Endothelial cell of umbilical vein (primary cell): ENCODE data around the gene ARID3B. TPM values are rescaled to one million over a fixed set of nuclear protein-coding genes. Genes with fewer than 3 reads are reported as not detected.

Experiments
- BruUV-seq: library from RNA; stranded (reverse); fragments of 400-500 nt; replicated peaks from 2 replicates; lab custom pipeline; 2021; lab: Mats Ljungman, UMichigan
- CTCF ChIA-PET: fragments of 300-600, 350-600 bp; sonication (Branson Sonifier 250); formaldehyde crosslinking; loops from one replicate; lab custom pipeline; 2021; ENCODE audit warnings: antibody characterized with exemption, inconsistent platforms; lab: Charles Lee
- POLR2A ChIA-PET: fragments of 300-600, 350-600 bp; sonication (Branson Sonifier 250); formaldehyde crosslinking; loops from one replicate; lab custom pipeline; 2021; ENCODE audit warnings: antibody characterized with exemption, inconsistent platforms; lab: Charles Lee
- DNase-seq: peaks from one replicate; pipeline ENCODE4 v3.0.0-alpha.2; 2011; ENCODE audit warnings: low read depth, low spot score
- FAIRE-seq: peaks from 2 replicates; lab custom pipeline; 2011; peaks lifted over from hg19 to GRCh38; lab: Jason Lieb, UNC
- H2AFZ ChIP-seq: 2 replicates; pipeline ENCODE4 v1.6.0; 2012; ENCODE audit warnings: low read depth, low read length, control low read depth, inconsistent platforms
- H3K27ac ChIP-seq: 2 replicates; pipeline ENCODE4 v1.5.1; 2011; ENCODE audit warnings: low read depth, mild to moderate bottlenecking, control low read depth, low read length, moderate library complexity; ENCODE audit not compliant: insufficient read depth
- H3K27me3 ChIP-seq, 2 experiments: 2 replicates each; pipeline versions ENCODE4 v1.6.0 to v1.6.1; 2011; ENCODE audit warnings: low read length in 2 of 2, mixed read lengths in 1 of 2; ENCODE audit not compliant: control insufficient read depth in 2 of 2, insufficient read depth in 2 of 2
- H3K36me3 ChIP-seq, 2 experiments: 2 replicates in 1 of 2; 3 replicates in 1 of 2; pipeline ENCODE4 v1.5.1; 2011; ENCODE audit warnings: low read length in 2 of 2, mild to moderate bottlenecking in 1 of 2, moderate library complexity in 1 of 2; ENCODE audit not compliant: control insufficient read depth in 2 of 2, insufficient read depth in 2 of 2; ENCODE audit errors: extremely low read depth in 1 of 2
- H3K4me1 ChIP-seq: 3 replicates; pipeline ENCODE4 v1.5.1; 2011; ENCODE audit warnings: mild to moderate bottlenecking, low read length; ENCODE audit not compliant: control insufficient read depth, insufficient read depth; ENCODE audit errors: extremely low read depth
- H3K4me2 ChIP-seq: 2 replicates; pipeline ENCODE4 v1.6.1; 2011; ENCODE audit warnings: low read length, control low read depth, mixed read lengths; ENCODE audit not compliant: insufficient read depth
- H3K4me3 ChIP-seq, 3 experiments: fragments of 200-600 bp in 1 of 3; sonication (generic), shearing (Covaris generic) in 1 of 3; replicated peaks in 1 of 3; 2 replicates each; pipeline ENCODE4 v1.5.1; 2011 to 2016; ENCODE audit warnings: control low read depth in 3 of 3, low read length in 3 of 3, mild to moderate bottlenecking in 2 of 3, inconsistent platforms in 1 of 3, low read depth in 1 of 3, moderate library complexity in 1 of 3; ENCODE audit not compliant: insufficient read depth in 1 of 3
- H3K79me2 ChIP-seq: 2 replicates; pipeline ENCODE4 v1.6.0; 2012; ENCODE audit warnings: low read length, inconsistent platforms; ENCODE audit not compliant: control insufficient read depth, insufficient read depth
- H3K9ac ChIP-seq: replicated peaks from 2 replicates; pipeline ENCODE3; 2011; ENCODE audit warnings: low read length, control low read depth; ENCODE audit not compliant: insufficient read depth; ENCODE audit errors: extremely low read depth
- H3K9me1 ChIP-seq: replicated peaks from 3 replicates; pipeline ENCODE4 v1.6.0; 2011; ENCODE audit warnings: mild to moderate bottlenecking, low read length; ENCODE audit not compliant: control insufficient read depth, insufficient read depth; ENCODE audit errors: extremely low read depth
- H3K9me3 ChIP-seq: replicated peaks from 2 replicates; pipeline ENCODE4 v1.5.1; 2012; ENCODE audit warnings: low read length, inconsistent platforms; ENCODE audit not compliant: control insufficient read depth, insufficient read depth
- H4K20me1 ChIP-seq: replicated peaks from 2 replicates; pipeline ENCODE3; 2011; ENCODE audit warnings: mild to moderate bottlenecking, low read length; ENCODE audit not compliant: control insufficient read depth, insufficient read depth; ENCODE audit errors: extremely low read depth
- EZH2 ChIP-seq: IDR thresholded peaks from 2 replicates; pipeline ENCODE4 v1.6.1; 2012; ENCODE audit warnings: borderline replicate concordance, low read depth, mild to moderate bottlenecking, moderate library complexity, low read length, inconsistent platforms; ENCODE audit not compliant: severe bottlenecking
- FOS ChIP-seq: IDR thresholded peaks from 2 replicates; pipeline ENCODE4 v1.6.1; 2011; ENCODE audit warnings: mild to moderate bottlenecking, low read length, moderate library complexity, borderline replicate concordance; ENCODE audit not compliant: insufficient read depth
- GATA2 ChIP-seq: IDR thresholded peaks from 2 replicates; pipeline ENCODE4 v1.7.0; 2011; ENCODE audit warnings: low read depth, mild to moderate bottlenecking, moderate library complexity, mixed read lengths, low read length; ENCODE audit not compliant: insufficient read length, insufficient read depth
- JUN ChIP-seq: IDR thresholded peaks from 2 replicates; pipeline ENCODE4 v1.6.1; 2011; ENCODE audit warnings: borderline replicate concordance, low read depth; ENCODE audit not compliant: insufficient read length, insufficient read depth
- MAX ChIP-seq: IDR thresholded peaks from 2 replicates; pipeline ENCODE4 v1.6.1; 2011; ENCODE audit not compliant: insufficient read depth, insufficient read length
- MYC ChIP-seq: IDR thresholded peaks from one replicate; pipeline ENCODE4 v1.6.1; 2011; ENCODE audit warnings: mild to moderate bottlenecking, low read depth, low read length
- POLR2A ChIP-seq: IDR thresholded peaks from 2 replicates; pipeline ENCODE4 v1.6.1; 2012; ENCODE audit warnings: low read depth, mild to moderate bottlenecking, control low read depth, low read length
- POLR2AphosphoS5 ChIP-seq: IDR thresholded peaks from 2 replicates; pipeline ENCODE4 v1.6.1; 2012; ENCODE audit warnings: low read depth, mild to moderate bottlenecking, control low read depth, low read length, moderate library complexity; ENCODE audit not compliant: insufficient read depth
- dilution Hi-C: fragments of 300-500 bp; cut with MboI; formaldehyde crosslinking; loops from one replicate; pipeline ENCODE4 v1.15.0; 2019; ENCODE audit warnings: low sequenced_read_pairs; ENCODE audit not compliant: extremely low pct_ligation_motif_present
- intact Hi-C: fragments of 100-400 bp; cut with micrococcal nuclease; formaldehyde crosslinking; loops from one replicate; pipeline ENCODE4 v1.10.0; 2022
- polyA plus RNA-seq, 4 experiments: library from polyadenylated mRNA; depleted of rRNA in 3 of 4; stranded (reverse) in 3 of 4; unstranded in 1 of 4; fragments of >200 nt; gene quantifications; 2 replicates each; pipeline versions ENCODE4 v1.2.1 to v1.2.3, GENCODE V29; 2011 to 2012; ENCODE audit warnings: missing spikeins in 1 of 4
- total RNA-seq: library from RNA; stranded (reverse); gene quantifications from 2 replicates; pipeline ENCODE4 v1.2.3, GENCODE V29; 2021
- TF ChIP-seq, protein P1 (sequence below), 2 donors: IDR thresholded peaks; 1 replicate in 1 of 2; 2 replicates in 1 of 2; pipeline ENCODE4 v1.5.1; 2011; ENCODE audit warnings: low read length in 2 of 2, mild to moderate bottlenecking in 2 of 2, moderate library complexity in 2 of 2, control low read depth in 1 of 2, inconsistent platforms in 1 of 2, low read depth in 1 of 2; ENCODE audit not compliant: insufficient read depth in 1 of 2; ENCODE audit errors: extremely low read depth in 1 of 2

ARID3B gene
- total and polyA plus RNA-seq, 2 donors (not counting 3 experiments of a cell fraction or from before 2014, with no cell fraction given): 6.2 to 10.0 TPM

GRCh38 chr15:74549816-74550215 lies 8.8 kb downstream of the ARID3B start:
- H3K79me2 ChIP-seq: peaks cover 11% of the 10 kb centered on the region
- H3K4me2 ChIP-seq: no peak overlapping the region
- no peaks in the 10 kb centered on the region for H3K9me3 ChIP-seq
- no peaks in the 10 kb centered on the region for H3K27me3 ChIP-seq
- peaks cover 12% of the 10 kb centered on the region for H3K4me1 ChIP-seq
- peaks cover 2% of the 10 kb centered on the region in 2 experiments for H3K36me3 ChIP-seq
- POLR2A ChIA-PET: no interaction called here
- BruUV-seq: no TSS peak
- intact Hi-C loops (loop anchor here (10.0 kb wide), 1 partner anchor 215 kb away; no protein-coding TSS in a partner anchor), dilution Hi-C loops (no loop called here)
- no peak for DNase-seq
- H3K27ac ChIP-seq: no peak overlapping the region
- TF ChIP-seq EZH2 (no peak), JUN (no peak), FOS (no peak), POLR2AphosphoS5 (no peak)
- TF ChIP-seq, protein P1, sequence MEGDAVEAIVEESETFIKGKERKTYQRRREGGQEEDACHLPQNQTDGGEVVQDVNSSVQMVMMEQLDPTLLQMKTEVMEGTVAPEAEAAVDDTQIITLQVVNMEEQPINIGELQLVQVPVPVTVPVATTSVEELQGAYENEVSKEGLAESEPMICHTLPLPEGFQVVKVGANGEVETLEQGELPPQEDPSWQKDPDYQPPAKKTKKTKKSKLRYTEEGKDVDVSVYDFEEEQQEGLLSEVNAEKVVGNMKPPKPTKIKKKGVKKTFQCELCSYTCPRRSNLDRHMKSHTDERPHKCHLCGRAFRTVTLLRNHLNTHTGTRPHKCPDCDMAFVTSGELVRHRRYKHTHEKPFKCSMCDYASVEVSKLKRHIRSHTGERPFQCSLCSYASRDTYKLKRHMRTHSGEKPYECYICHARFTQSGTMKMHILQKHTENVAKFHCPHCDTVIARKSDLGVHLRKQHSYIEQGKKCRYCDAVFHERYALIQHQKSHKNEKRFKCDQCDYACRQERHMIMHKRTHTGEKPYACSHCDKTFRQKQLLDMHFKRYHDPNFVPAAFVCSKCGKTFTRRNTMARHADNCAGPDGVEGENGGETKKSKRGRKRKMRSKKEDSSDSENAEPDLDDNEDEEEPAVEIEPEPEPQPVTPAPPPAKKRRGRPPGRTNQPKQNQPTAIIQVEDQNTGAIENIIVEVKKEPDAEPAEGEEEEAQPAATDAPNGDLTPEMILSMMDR (IDR thresholded peaks at IDR 0.05; ENCODE audit: extremely low read depth in 1 of 2, insufficient read depth in 1 of 2, low read depth in 1 of 2, low read length in 2 of 2): no peak
- no peaks in the 10 kb centered on the region for H3K9me1 ChIP-seq
- H3K9ac ChIP-seq: no peak overlapping the region
- CTCF ChIA-PET: interaction anchor here (0.7 to 1.5 kb wide), 4 partner anchors 9 to 38 kb away, joined by 3 to 4 read pairs (median 3); partner anchors contain the start of gene ARID3B
- H3K4me3 ChIP-seq: no peak overlapping the region
- H4K20me1 ChIP-seq: peaks cover 2% of the 10 kb centered on the region
- no peak overlapping the region for H2AFZ ChIP-seq
- FAIRE-seq: no peak

GRCh38 chr15:74551714-74552113 lies 10.7 kb downstream of the ARID3B start:
- Histone ChIP-seq H2AFZ (no peak overlapping the region), H3K9me3 (no peaks in the 10 kb centered on the region), H3K36me3 (peaks cover 2% of the 10 kb centered on the region in 2 experiments), H3K4me1 (peaks cover under 1% of the 10 kb centered on the region), H3K27me3 (no peaks in the 10 kb centered on the region), H4K20me1 (peaks cover 2% of the 10 kb centered on the region), H3K27ac (no peak overlapping the region), H3K9ac (no peak overlapping the region), H3K4me2 (no peak overlapping the region), H3K4me3 (no peak overlapping the region), H3K79me2 (peaks cover 11% of the 10 kb centered on the region), H3K9me1 (no peaks in the 10 kb centered on the region)
- dilution Hi-C loops: no loop called here
- TF ChIP-seq GATA2 (no peak), POLR2AphosphoS5 (no peak), POLR2A (no peak), FOS (no peak), EZH2 (no peak), JUN (no peak), MAX (no peak), MYC (no peak)
- TF ChIP-seq, protein P1 (IDR thresholded peaks at IDR 0.05; ENCODE audit: extremely low read depth in 1 of 2, insufficient read depth in 1 of 2, low read depth in 1 of 2, low read length in 2 of 2): no peak
- POLR2A ChIA-PET: no interaction called here
- CTCF ChIA-PET: no interaction called here
- DNase-seq (no peak), FAIRE-seq (no peak)
- BruUV-seq: no TSS peak
- intact Hi-C loops: no loop called here
